ENCODE results near the gene MTA3.

DNA sequence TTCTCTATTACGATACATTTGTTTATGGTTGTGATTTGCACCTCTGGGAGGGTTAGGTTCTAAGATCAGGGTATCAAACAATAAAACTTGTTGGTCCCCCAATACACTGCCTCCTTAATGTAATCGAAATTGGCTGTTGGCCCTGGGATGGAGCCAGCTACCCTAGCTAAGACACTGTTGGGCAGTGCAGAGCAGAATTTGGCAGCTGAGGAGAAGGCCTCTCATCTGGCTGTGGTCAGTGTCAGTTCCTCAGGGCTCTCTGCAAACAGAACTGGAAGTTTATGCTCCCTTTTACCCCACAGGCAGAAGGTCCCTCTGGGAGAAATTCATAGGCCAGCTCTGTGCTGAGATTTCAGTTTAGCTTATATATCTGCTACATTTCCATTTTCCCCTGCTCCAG lies 232.5 kb downstream of the MTA3 start:
- TF ChIP-seq POLR2A (IDR thresholded peaks at IDR 0.05; ENCODE audit: low read depth, low read length) (no peak), POLR2AphosphoS5 (IDR thresholded peaks at IDR 0.05; ENCODE audit: low read depth, low read length) (no peak), TAF1 (IDR thresholded peaks at IDR 0.05; ENCODE audit: borderline replicate concordance, low read depth, low read length) (no peak)
